PFSK-1 (cell line): ENCODE results near the gene NOC4L.

Source experiments
- FOXP2 ChIP-seq: optimal IDR thresholded peaks from 2 replicates; pipeline ENCODE3; 2011; ENCODE audit warnings: borderline replicate concordance, control low read depth, inconsistent platforms; ENCODE audit not compliant: insufficient read depth; ENCODE audit errors: extremely low read length, extremely low read depth
- POLR2AphosphoS5 ChIP-seq: IDR thresholded peaks from 2 replicates; pipeline ENCODE4 v1.6.1; 2012; ENCODE audit warnings: low read depth, mild to moderate bottlenecking, control low read depth, low read length, moderate library complexity
- REST ChIP-seq, 2 experiments: IDR thresholded peaks; 2 replicates each; pipeline versions ENCODE4 v1.6.1 to v1.8.0; 2011 to 2012; ENCODE audit warnings: low read depth in 2 of 2, low read length in 2 of 2, control low read depth in 1 of 2, inconsistent platforms in 1 of 2, mild to moderate bottlenecking in 1 of 2, moderate library complexity in 1 of 2; ENCODE audit not compliant: insufficient read depth in 1 of 2
- SIN3A ChIP-seq: IDR thresholded peaks from 2 replicates; pipeline ENCODE4 v1.6.1; 2012; ENCODE audit warnings: mild to moderate bottlenecking, low read length, moderate library complexity, borderline replicate concordance; ENCODE audit not compliant: insufficient read depth
- TAF1 ChIP-seq: IDR thresholded peaks from 2 replicates; pipeline ENCODE4 v1.6.1; 2012; ENCODE audit warnings: low read length, control low read depth, borderline replicate concordance; ENCODE audit not compliant: insufficient read depth

Gene NOC4L

DNA sequence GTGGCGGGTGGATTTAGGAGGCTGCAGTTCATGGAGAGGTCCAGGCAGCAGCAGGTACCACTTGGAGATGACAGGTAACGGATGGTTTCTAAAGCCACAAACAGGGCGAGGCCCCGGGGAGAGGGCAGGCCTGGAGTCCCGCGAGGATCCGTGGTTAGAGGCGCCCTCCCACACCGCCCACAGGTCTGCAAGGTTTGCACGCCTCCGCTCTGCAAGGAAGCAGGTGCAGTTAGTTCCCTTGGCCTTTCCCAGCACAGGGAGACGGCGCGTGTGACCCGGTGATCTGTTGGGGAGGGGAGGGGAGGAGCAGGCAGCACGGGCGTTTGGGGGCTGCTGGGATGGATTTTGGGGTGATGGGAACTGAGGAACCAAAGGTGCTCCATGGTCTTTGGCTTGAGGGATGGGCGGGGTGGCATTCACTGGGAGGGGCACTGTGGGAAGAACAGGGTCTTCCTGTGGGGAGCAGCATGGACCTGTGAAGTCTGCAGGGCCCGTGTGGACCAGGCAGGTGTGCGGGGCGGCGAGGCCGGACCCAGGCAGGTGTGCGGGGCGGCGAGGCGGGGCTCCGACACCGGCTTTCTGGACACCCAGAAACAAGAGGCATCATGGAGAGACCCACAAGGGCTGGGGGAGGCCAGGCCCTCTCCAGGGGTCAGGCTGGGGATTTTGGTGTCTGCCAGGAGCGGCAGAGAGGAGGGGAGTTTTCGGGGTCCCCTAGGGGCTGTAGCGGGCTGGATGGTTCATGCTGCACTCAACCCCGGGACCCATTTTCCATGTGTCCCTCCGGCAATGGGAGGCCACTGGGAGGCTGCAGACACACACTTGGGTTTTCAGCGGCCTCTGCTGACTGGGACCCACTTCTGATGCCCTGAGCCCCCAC lies 29.1 kb downstream of the NOC4L start:
- TF ChIP-seq SIN3A (no peak), FOXP2 (no peak), TAF1 (no peak), POLR2AphosphoS5 (no peak), REST (IDR thresholded peaks at IDR 0.05; ENCODE audit: insufficient read depth in 1 of 2, low read depth in 2 of 2, low read length in 2 of 2) (no peak)

- TF ChIP-seq SIN3A (no peak), POLR2AphosphoS5 (no peak), TAF1 (no peak), FOXP2 (no peak), REST (IDR thresholded peaks at IDR 0.05; ENCODE audit: insufficient read depth in 1 of 2, low read depth in 2 of 2, low read length in 2 of 2) (no peak)
These were observed 30.0 kb downstream of the NOC4L start for GRCh38 chr12:132174015-132174838.

DNA sequence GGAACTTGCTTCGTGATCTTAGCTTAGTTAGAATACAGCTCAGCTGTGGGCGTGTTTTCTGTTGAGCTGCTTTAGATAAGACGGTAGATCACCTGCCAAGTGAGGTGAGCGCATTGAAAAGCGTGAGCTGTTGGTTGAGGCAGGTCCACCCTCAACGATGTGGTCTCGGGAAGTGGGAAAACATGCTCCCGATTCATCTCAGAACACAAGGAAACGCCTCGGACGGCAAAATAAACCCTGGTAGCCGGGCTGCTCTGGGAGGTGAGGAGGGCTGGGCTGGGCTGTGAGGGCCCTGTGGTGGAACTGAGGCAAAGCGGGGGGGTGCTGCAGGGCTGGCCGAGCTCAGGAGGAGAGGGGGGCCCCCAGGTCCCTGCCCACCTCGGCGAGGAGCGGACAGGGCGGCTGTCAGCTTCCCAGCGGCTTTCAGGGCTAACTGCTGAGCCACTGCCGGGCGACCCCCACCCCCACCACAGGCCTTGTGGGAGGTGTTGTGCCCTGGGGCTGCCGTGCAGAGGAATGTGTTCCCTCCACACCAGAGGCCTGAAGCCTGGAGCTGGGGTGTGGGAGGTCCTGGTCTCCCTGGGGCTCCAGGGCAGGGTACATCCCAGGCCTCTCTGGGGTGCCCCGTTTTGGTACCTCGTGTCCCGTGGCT lies 30.7 kb downstream of the NOC4L start:
- TF ChIP-seq SIN3A (no peak), FOXP2 (no peak), REST (IDR thresholded peaks at IDR 0.05; ENCODE audit: insufficient read depth in 1 of 2, low read depth in 2 of 2, low read length in 2 of 2) (no peak), TAF1 (no peak), POLR2AphosphoS5 (no peak)

DNA sequence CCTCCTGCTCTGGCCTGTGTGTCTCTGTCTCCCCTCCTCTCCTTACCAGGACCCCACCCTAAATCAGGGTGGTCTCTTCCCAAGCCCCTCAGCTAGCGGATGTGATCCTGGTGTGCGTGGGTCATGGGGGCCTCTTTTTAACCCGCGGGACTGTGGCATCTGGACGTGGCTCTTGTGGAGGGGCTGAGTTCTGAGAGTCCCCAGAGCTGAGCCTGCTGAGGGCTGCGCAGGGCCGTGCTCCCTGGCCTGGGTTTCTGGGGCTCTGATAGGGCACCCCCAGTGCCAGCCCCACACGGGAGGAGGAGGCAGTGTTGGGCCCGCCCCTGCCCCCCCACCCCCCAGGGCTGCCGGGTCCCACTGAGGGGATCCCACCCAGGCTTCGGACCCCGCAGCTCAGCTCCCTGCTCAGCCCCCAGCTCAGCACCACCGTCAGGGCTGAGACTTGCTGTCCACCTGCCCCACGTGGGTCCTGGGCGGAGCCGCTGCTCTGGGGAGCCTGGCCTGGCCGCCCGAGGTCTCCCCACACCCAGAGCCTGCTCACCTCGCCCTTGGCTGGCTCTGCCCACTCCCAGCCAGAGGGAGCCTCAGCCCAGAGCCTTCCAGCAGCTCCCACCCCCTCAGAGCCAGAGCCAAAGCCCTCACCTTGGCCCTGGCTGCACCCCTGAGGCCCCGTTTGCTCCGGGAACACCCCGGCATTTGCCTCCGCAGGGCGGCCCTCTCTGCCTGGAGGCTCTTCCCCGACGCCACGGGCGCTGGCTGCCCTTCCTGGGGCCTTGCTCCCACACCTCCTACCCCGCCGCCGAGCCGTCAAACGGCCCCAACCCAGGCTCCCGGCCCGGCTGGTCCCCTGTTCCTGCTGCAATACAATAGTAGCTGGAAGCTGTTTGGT lies 31.5 kb downstream of the NOC4L start:
- no peak for TF ChIP-seq POLR2AphosphoS5
- TF ChIP-seq SIN3A: no peak
- no peak for TF ChIP-seq REST (IDR thresholded peaks at IDR 0.05; ENCODE audit: insufficient read depth in 1 of 2, low read depth in 2 of 2, low read length in 2 of 2)
- no peak for TF ChIP-seq TAF1
- no peak for TF ChIP-seq FOXP2
